Measurements from ENCODE around the gene PNPLA7. TPM values are rescaled to one million over a fixed set of nuclear protein-coding genes. Genes with fewer than 3 reads are reported as not detected.

The PNPLA7 gene
- total and polyA plus RNA-seq, 2 of the 8 experiments (the other 6 are each of a cell fraction or from before 2014, with no cell fraction given) = 0.35 to 0.47 TPM

DNA sequence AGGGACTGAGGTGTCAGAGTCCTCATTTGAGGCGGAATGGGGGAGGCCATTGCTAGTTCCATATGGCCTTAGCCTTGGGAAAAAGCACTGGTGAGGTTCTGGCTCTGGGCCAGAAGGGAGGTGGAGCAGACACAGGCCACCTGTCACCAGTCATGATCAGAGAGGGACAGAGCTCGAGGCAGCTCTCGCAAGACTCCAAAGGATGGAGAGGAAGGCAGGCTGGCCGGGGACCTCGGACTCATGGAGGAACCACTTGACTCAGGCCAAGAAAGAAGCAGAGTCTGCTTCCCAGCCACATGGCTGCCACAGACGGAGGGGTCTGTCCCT is 61.9 kb downstream of the PNPLA7 start:
- H3K4me2 ChIP-seq (ENCODE audit: insufficient read depth in 1 of 2, low read depth in 2 of 2, low read length in 2 of 2) = no peak overlapping the region
- no peaks in the 10 kb centered on the region for H3K79me1 ChIP-seq (ENCODE audit: low read depth, low read length)
- no peak overlapping the region for H3K4me3 ChIP-seq (ENCODE audit: extremely low read depth in 1 of 4, insufficient read depth in 2 of 4, low read depth in 3 of 4, low read length in 4 of 4)
- H2BK5ac ChIP-seq (ENCODE audit: low read depth, low read length) = no peak overlapping the region
- H3K18ac ChIP-seq (ENCODE audit: extremely low read depth, low read length) = no peak overlapping the region
- no peak overlapping the region for H3K27ac ChIP-seq (ENCODE audit: low read depth, low read length)
- H3K56ac ChIP-seq (replicated peaks; ENCODE audit: insufficient read length, low read depth, low read length) = no peak overlapping the region
- no peak overlapping the region for H4K8ac ChIP-seq (ENCODE audit: extremely low read depth, insufficient read depth, low read length)
- no peak overlapping the region for H3K4ac ChIP-seq (replicated peaks; ENCODE audit: insufficient read length, low read depth, low read length)
- H2BK120ac ChIP-seq (replicated peaks; ENCODE audit: low read depth, low read length) = no peak overlapping the region
- no peak overlapping the region for H2AK5ac ChIP-seq (ENCODE audit: low read depth, low read length)
- no peaks in the 10 kb centered on the region for H3K23me2 ChIP-seq (ENCODE audit: low read depth, low read length)
- CTCF ChIA-PET (ENCODE audit: partially characterized antibody) = interaction anchor here (1.3 to 1.4 kb wide), 2 partner anchors 11 to 21 kb away, joined by 3 to 7 read pairs; no protein-coding TSS in a partner anchor
- FAIRE-seq (no peak), DNase-seq (ENCODE audit: low read depth in 1 of 2, low spot score in 2 of 2) (no peak)
- H2BK20ac ChIP-seq (ENCODE audit: low read length) = no peak overlapping the region
- no peak overlapping the region for H3K23ac ChIP-seq (ENCODE audit: insufficient read length)
- H2BK12ac ChIP-seq (ENCODE audit: low read depth, low read length) = no peak overlapping the region
- H3K9me3 ChIP-seq (ENCODE audit: insufficient read depth in 2 of 2, low read depth in 1 of 2, low read length in 1 of 2) = no peaks in the 10 kb centered on the region
- H3K79me2 ChIP-seq (ENCODE audit: control insufficient read depth in 1 of 2, insufficient read depth in 2 of 2, low read length in 2 of 2) = no peaks in the 10 kb centered on the region
- H3K4me1 ChIP-seq (replicated peaks in 1 of 4; ENCODE audit: control insufficient read depth in 3 of 4, insufficient read depth in 4 of 4, low read length in 3 of 4) = no peaks in the 10 kb centered on the region
- no peak overlapping the region for H2AFZ ChIP-seq (ENCODE audit: low read length)
- H3K36me3 ChIP-seq (ENCODE audit: control insufficient read depth in 2 of 4, insufficient read depth in 4 of 4, low read length in 3 of 4) = no peaks in the 10 kb centered on the region
- peaks cover 0 to 3% of the 10 kb centered on the region in 2 experiments for H4K20me1 ChIP-seq (replicated peaks in 1 of 2; ENCODE audit: control insufficient read depth in 1 of 2, insufficient read depth in 2 of 2, low read length in 2 of 2)
- H4K91ac ChIP-seq (replicated peaks; ENCODE audit: insufficient read length, low read length) = no peak overlapping the region
- H3K9ac ChIP-seq (replicated peaks in 1 of 4; ENCODE audit: extremely low read depth in 1 of 4, low read depth in 3 of 4, low read length in 3 of 4) = no peak overlapping the region; a peak in 1 of 7 replicates
- WGBS, 2 experiments (ENCODE audit: extremely low coverage in 1 of 2, insufficient coverage in 1 of 2, insufficient read length in 1 of 2, insufficient replicate concordance in 2 of 2, low coverage in 1 of 2, low lambda C conversion rate in 2 of 2, missing lambda C conversion rate in 1 of 2) = 93% methylated on average over 6 of the region's 6 CpGs; no CpG with 5 or more reads in 1 of the 2 experiments
- H2BK15ac ChIP-seq (ENCODE audit: low read length) = no peak overlapping the region
- POLR2A ChIA-PET (ENCODE audit: partially characterized antibody) = interaction anchor here (1.6 kb wide), 1 partner anchor 10 kb away, joined by 3 read pairs; no protein-coding TSS in a partner anchor
- no peaks in the 10 kb centered on the region; a peak in 1 of 7 replicates for H3K27me3 ChIP-seq (replicated peaks in 1 of 4; ENCODE audit: control insufficient read depth in 3 of 4, extremely low read depth in 1 of 4, insufficient read depth in 3 of 4, low read length in 3 of 4)
- no peak overlapping the region for H3K14ac ChIP-seq (ENCODE audit: insufficient read length)
- no peak for TF ChIP-seq PHF8 (conservative IDR thresholded peaks at IDR 0.05; ENCODE audit: low read depth, low read length)
- no peak for TF ChIP-seq POLR2AphosphoS5 (IDR thresholded peaks at IDR 0.05; ENCODE audit: low read depth, low read length)
- TF ChIP-seq TBP (IDR thresholded peaks at IDR 0.05; ENCODE audit: low read depth, low read length) = no peak
- no peak for TF ChIP-seq SIX5 (IDR thresholded peaks at IDR 0.05; ENCODE audit: low read depth, low read length)
- no peak for TF ChIP-seq MAFK (IDR thresholded peaks at IDR 0.05; ENCODE audit: low read depth, low read length)
- no peak for TF ChIP-seq CTBP2 (IDR thresholded peaks at IDR 0.05; ENCODE audit: borderline replicate concordance, insufficient read depth, insufficient read length, low read length)
- TF ChIP-seq JUND (IDR thresholded peaks at IDR 0.05; ENCODE audit: low read length) = no peak
- H4K5ac ChIP-seq (ENCODE audit: insufficient read length, low read depth, low read length) = no peak overlapping the region

Measured in H1 (cell line).